NCI-H2196 (cell line): ENCODE data around the gene NOPCHAP1.
"Not testable (repeated sequence)": the region's sequence is repeated elsewhere in the genome, so short reads cannot be mapped to it uniquely, and the experiment has no call there.

Experiments used
- DNase-seq: peaks from one replicate; lab custom pipeline; 2025; ENCODE audit not compliant: unreplicated experiment; lab: John Stamatoyannopoulos, UW

NOPCHAP1 gene

DNA sequence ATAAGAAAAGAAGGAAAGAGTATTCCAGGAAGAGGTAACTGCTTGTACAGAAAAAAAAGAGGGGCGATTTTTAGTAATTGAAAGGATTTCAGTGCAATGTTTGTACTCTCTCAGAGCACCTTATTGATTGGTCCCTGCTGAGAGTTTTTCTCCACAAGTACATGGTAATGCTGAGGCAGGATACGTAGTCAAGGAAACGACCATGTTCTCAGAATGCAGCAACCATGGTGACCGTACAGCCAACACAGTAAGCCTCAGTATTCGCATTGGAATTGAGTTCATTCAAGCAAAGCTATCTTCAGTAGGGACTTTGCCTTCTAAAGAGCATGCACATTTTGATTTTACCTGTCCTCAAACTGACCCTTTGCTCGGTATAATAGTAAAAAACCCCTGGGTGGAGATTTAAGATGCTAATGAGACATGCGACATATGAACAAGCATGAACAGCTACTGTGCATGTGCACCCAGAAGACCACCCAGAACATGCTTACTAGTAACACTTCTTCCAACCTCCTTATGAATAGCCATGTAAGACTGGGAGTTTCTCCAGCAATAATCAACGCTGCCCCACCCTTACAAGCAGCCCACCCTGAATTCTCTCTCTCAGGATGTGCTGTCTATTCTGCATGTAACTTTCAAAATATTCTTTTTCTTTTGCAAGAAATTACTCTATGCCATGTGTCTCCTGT lies 21.8 kb upstream of the NOPCHAP1 start:
- DNase-seq = peak; percentile 14

DNA sequence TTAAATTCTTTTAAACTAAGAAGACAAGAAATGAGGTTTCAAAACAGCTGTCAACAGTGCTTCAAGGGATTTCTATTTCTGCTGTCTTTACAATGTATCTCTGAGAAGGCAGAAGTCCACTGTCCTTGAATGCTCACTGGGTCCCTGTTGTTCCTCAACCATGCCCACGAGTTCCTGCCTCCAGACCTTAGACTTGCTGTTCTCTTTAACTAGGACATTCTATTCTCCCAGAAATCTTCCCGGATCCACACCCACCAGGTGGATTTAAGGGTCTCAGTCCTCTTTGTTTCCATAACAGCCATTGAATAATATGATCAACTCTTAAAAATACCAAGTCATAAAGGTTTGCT lies 21.3 kb upstream of the NOPCHAP1 start:
- DNase-seq = no peak

- DNase-seq = no peak
These were observed 19.4 kb upstream of the NOPCHAP1 start for GRCh38 chr12:104966677-104967076.

DNA sequence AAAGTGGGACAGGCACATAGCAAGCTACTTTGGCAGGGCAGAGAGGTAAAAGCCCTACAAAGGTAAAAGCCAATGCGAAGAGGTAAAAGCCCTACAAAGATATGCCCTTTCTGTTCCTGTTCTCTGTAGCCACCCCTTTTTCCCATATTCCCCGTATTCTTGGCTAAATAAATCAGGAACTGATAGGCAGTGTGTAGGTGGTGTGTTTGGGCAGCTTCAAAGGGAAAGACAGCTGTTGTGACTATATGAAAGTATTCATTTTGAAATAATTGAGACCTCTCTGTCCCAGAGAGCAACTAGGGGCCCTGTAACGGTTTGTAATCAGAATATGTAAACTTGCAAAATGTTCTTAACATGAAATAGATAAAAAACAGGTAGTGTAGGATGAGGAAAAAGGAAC lies 16.8 kb upstream of the NOPCHAP1 start:
- DNase-seq = no peak

DNA sequence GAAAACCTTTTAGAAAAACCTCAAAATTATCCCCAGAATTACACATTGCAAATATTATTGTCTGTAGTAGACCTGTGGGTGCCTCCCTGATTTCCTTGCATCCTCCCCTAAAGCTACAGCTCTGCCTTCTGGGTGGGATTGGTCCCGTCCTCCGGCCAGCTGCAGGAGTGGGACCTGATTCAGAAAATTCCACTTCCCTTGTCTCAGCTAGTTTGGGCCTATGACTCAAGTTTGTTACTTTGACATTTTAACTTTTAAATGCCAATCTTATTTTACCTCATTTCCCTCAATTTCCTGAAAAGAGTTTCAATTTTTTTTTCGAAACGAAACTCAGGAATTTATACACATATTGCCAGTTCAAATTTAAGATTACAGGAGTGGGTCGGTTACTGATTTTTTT lies 14.8 kb upstream of the NOPCHAP1 start:
- DNase-seq = no peak

DNA sequence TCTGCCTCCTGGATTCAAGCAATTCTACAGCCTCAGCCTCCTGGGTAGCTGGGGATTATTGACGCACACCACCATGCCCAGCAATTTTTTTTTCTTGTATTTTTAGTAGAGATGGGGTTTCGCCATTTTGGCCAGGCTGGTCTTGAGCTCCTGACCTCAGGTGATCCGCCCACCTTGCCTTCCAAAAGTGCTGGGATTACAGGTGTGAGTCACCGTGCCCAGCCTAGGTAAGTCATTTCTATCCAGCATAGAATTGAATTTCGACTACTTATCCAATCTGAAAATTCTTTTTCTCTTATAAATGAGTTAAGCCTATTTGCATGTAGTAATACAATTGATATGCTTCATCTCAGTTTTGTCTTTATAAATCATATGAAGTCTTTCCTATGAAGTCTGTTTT lies 12.9 kb upstream of the NOPCHAP1 start:
- no peak for DNase-seq

- no peak for DNase-seq
These were observed 11.4 kb upstream of the NOPCHAP1 start for GRCh38 chr12:104974626-104975290.

- DNase-seq = no peak
These were observed 10.4 kb upstream of the NOPCHAP1 start for GRCh38 chr12:104975587-104976343.

DNA sequence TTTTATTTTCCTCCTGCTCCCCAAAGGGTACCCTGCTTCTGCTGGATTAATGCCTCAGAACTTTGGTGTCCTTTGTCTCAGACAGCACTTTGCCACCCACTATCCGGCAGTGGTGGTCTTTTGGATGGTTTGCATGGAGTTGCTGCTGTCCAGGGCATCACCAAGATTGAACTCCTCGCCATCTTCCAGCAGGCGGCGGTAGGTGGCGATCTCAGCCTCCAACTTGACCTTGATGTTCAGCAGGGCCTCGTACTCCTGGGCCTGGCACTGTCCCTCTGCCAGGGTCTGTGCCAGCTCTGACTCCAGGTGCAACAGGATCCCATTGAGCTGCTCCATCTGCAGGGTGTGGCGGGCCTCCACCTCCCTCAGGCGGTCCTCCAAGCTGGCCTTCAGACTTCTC lies 9.4 kb upstream of the NOPCHAP1 start:
- no peak for DNase-seq

DNA sequence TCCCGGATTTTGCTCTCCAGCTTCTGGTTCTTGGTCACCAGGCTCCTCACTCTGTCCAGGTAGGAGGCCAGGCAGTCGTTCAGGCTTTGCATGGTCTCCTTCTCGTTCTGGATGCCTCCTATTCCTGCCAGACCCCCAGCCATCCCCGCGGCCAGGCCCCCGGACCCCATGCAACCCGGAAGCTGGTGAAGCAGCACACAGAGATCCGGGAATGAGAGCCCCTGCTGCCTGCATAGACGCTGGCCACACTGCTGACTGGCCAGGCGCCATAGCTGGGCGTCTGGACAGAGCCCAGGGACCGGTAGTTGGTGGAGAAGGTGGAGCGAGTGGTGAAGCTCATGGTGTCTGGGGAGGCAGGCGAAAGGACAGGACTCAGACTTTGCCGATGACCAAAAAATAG lies 8.4 kb upstream of the NOPCHAP1 start:
- not testable (repeated sequence) for DNase-seq

DNA sequence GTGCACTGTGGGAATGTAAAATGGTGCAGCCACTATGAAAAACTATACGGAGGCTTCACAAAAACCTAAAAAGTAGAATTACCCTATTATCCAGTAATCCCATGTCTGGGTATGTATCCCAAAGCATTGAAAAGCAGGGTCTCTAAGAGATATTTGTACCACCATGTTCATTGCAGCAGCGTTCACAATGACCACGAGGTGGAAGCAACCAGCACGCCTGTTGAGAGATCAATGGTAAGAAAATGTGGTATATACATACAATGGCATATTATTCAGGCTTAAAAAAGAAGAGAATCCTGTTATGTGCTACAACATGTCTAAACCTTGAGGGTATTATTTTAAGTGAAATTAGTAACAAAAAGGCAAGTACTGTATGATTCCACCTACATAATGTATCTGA lies 910 bp upstream of the NOPCHAP1 start:
- no peak for DNase-seq

DNA sequence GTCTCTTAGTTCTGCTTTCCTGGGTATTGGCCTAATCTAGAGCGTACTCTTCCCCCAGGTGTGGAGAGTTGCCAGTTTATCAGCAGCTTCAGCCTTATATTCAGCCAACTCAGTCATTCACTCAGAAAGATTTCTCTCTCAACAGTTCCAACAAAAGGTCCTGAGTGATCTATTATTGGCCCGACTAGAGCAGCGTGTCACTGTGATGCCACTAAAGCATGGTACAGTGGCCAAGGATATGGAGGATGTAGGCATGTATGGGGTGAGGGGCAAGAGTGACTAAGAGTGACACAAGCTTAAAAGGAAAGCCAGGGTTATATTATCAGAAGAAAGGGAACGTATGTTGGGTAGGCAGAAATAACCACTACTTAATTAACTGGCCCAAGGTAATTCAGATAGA lies 4.8 kb downstream of the NOPCHAP1 start:
- no peak for DNase-seq

GRCh38 chr12:104991565-104992128 lies 5.5 kb downstream of the NOPCHAP1 start:
- DNase-seq = no peak

DNA sequence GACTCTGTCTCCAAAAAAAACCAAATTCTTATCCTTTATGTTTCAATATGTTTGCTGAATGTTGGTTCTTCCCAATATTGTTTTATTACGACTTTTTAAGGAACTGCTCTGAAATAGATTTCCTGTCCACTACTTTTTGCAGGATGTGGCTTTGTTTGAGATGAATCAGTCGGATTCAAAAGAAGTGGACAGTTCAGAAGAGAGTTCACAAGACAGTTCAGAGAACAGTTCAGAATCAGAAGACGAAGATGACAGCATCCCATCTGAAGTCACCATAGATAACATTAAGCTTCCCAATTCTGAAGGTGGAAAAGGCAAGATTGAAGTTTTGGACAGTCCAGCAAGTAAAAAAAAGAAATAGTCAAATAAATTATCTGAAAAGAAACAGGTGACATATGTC lies 8.2 kb downstream of the NOPCHAP1 start:
- no peak for DNase-seq

- no peak for DNase-seq
These were observed 11.4 kb downstream of the NOPCHAP1 start for GRCh38 chr12:104997541-104997940.

GRCh38 chr12:104998423-104999346 lies 12.6 kb downstream of the NOPCHAP1 start:
- peak; percentile 73 for DNase-seq

- no peak for DNase-seq
These were observed 13.2 kb downstream of the NOPCHAP1 start for GRCh38 chr12:104999347-104999685.

GRCh38 chr12:105001476-105001875 lies 15.4 kb downstream of the NOPCHAP1 start:
- DNase-seq = no peak

DNA sequence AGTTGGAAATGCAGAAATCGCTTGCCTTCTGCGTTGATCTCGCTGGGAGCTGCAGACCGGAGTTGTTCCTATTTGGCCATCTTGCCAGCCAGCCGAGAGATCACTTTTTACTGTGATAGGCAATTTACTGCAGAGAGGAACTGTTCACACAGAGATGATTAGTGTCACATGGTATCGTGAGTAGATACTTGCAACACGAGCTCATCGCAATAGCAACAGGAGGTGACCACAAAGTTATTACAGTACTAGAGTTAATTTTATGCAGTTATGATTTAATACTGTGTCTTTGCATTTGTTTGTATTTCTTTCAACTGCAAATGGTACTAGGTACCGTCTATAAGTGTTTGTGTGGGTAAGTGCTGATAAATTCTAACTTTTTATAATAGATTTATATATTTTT lies 27.8 kb downstream of the NOPCHAP1 start:
- DNase-seq = no peak

DNA sequence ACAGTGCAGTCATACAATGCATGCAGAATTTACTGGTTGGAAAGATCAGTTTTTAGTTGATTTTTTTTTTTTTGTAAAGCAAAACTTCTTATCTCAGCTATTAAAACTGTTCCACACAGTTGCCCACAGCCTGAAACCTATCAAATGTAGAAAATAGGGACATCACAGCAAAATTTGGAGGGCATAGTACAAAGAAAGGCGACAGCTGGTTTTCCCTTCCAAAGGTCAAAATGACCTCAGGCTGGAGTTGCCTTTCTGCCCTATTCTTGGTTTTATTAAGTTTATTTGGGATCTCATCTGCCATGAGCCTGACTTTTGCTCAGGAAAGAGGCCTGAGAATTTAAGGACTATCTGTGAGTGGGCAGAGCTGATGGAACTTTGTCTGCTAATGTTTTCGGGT lies 28.5 kb downstream of the NOPCHAP1 start:
- no peak for DNase-seq

DNA sequence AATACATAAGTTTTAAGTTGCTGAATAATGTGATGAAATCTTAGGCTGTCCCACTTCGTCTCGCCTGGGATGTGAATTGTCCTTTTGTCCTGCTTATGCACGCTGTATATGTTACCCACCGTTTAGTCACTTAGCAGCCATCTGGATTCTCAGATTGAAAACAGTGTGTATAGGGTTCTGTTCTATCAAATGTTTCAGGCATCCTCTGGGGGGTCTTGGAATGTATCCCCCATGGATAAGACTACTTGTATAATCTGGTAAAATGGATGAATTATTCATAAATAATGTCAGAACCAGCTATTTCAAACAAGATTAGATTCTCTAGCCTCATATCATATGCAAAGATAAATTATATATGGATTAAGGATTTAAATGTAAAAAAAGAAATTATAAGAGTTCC lies 29.4 kb downstream of the NOPCHAP1 start:
- no peak for DNase-seq
